K562 (cell line): ENCODE results near the gene ZDHHC12. TPM values are rescaled to one million over a fixed set of nuclear protein-coding genes. Genes with fewer than 3 reads are reported as not detected.

ENCODE experiments used
- CBX5 ChIP-seq: IDR thresholded peaks from 2 replicates; pipeline ENCODE4 v1.6.1; 2014; ENCODE audit warnings: low read depth, borderline replicate concordance
- CUX1 ChIP-seq: fragments of 200-800 bp; sonication (Bioruptor generic); IDR thresholded peaks from 2 replicates; pipeline ENCODE4 v1.6.1; 2016; ENCODE audit warnings: missing genetic modification characterization, missing compliant biosample characterization
- FOXA3 ChIP-seq, 2 experiments: fragments of 450-650 bp in 1 of 2; sonication (generic) in 1 of 2; formaldehyde crosslinking; IDR thresholded peaks in 1 of 2; conservative IDR thresholded peaks in 1 of 2; 2 replicates each; pipeline versions ENCODE4 v1.4.0 to v1.8.0; 2020 to 2022; ENCODE audit warnings: mild to moderate bottlenecking in 2 of 2, missing genetic modification reagents in 1 of 2
- GATA2 ChIP-seq: sonication (generic); formaldehyde crosslinking; IDR thresholded peaks from 2 replicates; pipeline ENCODE4 v1.4.0; 2020; ENCODE audit warnings: mild to moderate bottlenecking, missing genetic modification reagents
- GTF2E2 ChIP-seq: fragments of 200-800 bp; sonication (Bioruptor generic); IDR thresholded peaks from 2 replicates; pipeline ENCODE4 v1.6.1; 2016; ENCODE audit warnings: missing genetic modification characterization, missing compliant biosample characterization
- JUNB ChIP-seq: fragments of 450-650 bp; formaldehyde crosslinking; conservative IDR thresholded peaks from 2 replicates; pipeline ENCODE4 v1.4.0; 2020; ENCODE audit warnings: mild to moderate bottlenecking
- MITF ChIP-seq: IDR thresholded peaks from 2 replicates; pipeline ENCODE4 v1.6.1; 2014; ENCODE audit warnings: antibody characterized with exemption
- SRF ChIP-seq, 2 experiments: fragments of 250-450, 450-650 bp in 1 of 2; sonication (Bioruptor Pico) in 1 of 2; sonication (generic) in 1 of 2; formaldehyde crosslinking; IDR thresholded peaks; 2 replicates each; pipeline versions ENCODE4 v1.5.0 to v1.5.1; 2020 to 2022; ENCODE audit warnings: mild to moderate bottlenecking in 1 of 2, missing genetic modification reagents in 1 of 2
- TSHZ1 ChIP-seq: fragments of 250-450 bp; sonication (Bioruptor Pico); IDR thresholded peaks from 2 replicates; pipeline ENCODE4 v1.4.0; 2020; ENCODE audit warnings: mild to moderate bottlenecking, moderate library complexity
- ZBTB1 ChIP-seq: sonication (generic); formaldehyde crosslinking; IDR thresholded peaks from 2 replicates; pipeline ENCODE4 v1.8.1; 2023; ENCODE audit warnings: missing genetic modification reagents, low read depth, mild to moderate bottlenecking, borderline replicate concordance
- ZBTB33 ChIP-seq: sonication (generic); formaldehyde crosslinking; IDR thresholded peaks from 2 replicates; pipeline ENCODE4 v1.8.1; 2023; ENCODE audit warnings: mild to moderate bottlenecking, missing genetic modification reagents
- ZKSCAN3 ChIP-seq: fragments of 250-450 bp; sonication (Bioruptor Pico); IDR thresholded peaks from 2 replicates; pipeline ENCODE4 v1.4.0; 2020
- ZNF253 ChIP-seq: fragments of 250-450 bp; sonication (Bioruptor Pico); conservative IDR thresholded peaks from 2 replicates; pipeline ENCODE4 v1.6.1; 2021; ENCODE audit warnings: mild to moderate bottlenecking
- ZNF778 ChIP-seq: fragments of 450-650 bp; formaldehyde crosslinking; IDR thresholded peaks from 2 replicates; pipeline ENCODE4 v1.4.0; 2020; ENCODE audit warnings: mild to moderate bottlenecking, moderate library complexity
- polyA plus RNA-seq, 8 experiments: library from polyadenylated mRNA; depleted of rRNA in 4 of 8; stranded (reverse) in 5 of 8; unstranded in 3 of 8; fragments of >200 nt; fragmentation: Nextera tagmentation in 2 of 8; fragmentation: Illumina TruSeq in 1 of 8; extraction: Ambion mirVana in 2 of 8; extraction: Trizol in 1 of 8; gene quantifications; 2 replicates each; pipeline versions ENCODE4 v1.2.1 to v1.2.3, GENCODE V29; 2011 to 2014; ENCODE audit warnings: inconsistent platforms in 1 of 8, missing spikeins in 1 of 8
- total RNA-seq, 7 experiments: library from RNA; depleted of rRNA in 6 of 7; stranded (reverse); fragments of >200 nt in 6 of 7; fragmentation: Illumina TruSeq in 2 of 7; extraction: Trizol in 2 of 7; gene quantifications; 2 replicates each; pipeline versions ENCODE4 v1.2.1 to v1.2.3, GENCODE V29; 2011 to 2021; ENCODE audit warnings: low replicate concordance in 1 of 7

The ZDHHC12 gene
- total and polyA plus RNA-seq, 9 of the 15 experiments (the other 6 are each of a cell fraction or from before 2014, with no cell fraction given), result 0.21 to 38.0 (median 13.8) TPM

GRCh38 chr9:128689820-128690683, 33.9 kb downstream of the ZDHHC12 start (continued):
- TF ChIP-seq CUX1 (CRISPR knock-in tag) (no peak), ZBTB33 (CRISPR knock-in tag) (no peak), ZBTB1 (CRISPR knock-in tag) (no peak), SRF (CRISPR knock-in tag; IDR thresholded peaks at IDR 0.05) (0 out of 4 replicates have a peak, but pooled peaks of 1 of the 2 experiments have one; percentile 5), ZNF253 (CRISPR knock-in tag) (no peak), TSHZ1 (CRISPR knock-in tag) (no peak), GATA2 (CRISPR knock-in tag) (no peak), ZKSCAN3 (CRISPR knock-in tag) (no peak), FOXA3 (CRISPR knock-in tag; conservative IDR thresholded peaks at IDR 0.05 in 1 of 2, IDR thresholded peaks at IDR 0.05 in 1 of 2) (no peak), ZNF778 (CRISPR knock-in tag) (no peak), GTF2E2 (tag) (no peak), CBX5 (no peak), MITF (no peak), JUNB (no peak)
